Fibroblast of the aortic adventitia (primary cell): ENCODE measurements around the gene PDLIM1. TPM values are rescaled to one million over a fixed set of nuclear protein-coding genes. Genes with fewer than 3 reads are reported as not detected.

Experiments
- DNase-seq: peaks from one replicate; pipeline ENCODE4 v3.0.0-alpha.2; 2010; ENCODE audit warnings: low read depth
- H3K4me3 ChIP-seq: 2 replicates; pipeline ENCODE4 v1.5.1; 2011; ENCODE audit warnings: low read depth, mild to moderate bottlenecking, control low read depth, low read length, moderate library complexity
- total RNA-seq: library from RNA; depleted of rRNA; stranded (reverse); fragments of >200 nt; gene quantifications from 2 replicates; pipeline ENCODE4 v1.2.3, GENCODE V29; 2012; ENCODE audit warnings: low replicate concordance
- TF ChIP-seq, protein P1 (sequence below): IDR thresholded peaks from 2 replicates; pipeline ENCODE4 v1.5.1; 2011; ENCODE audit warnings: mild to moderate bottlenecking, low read length, control low read depth, inconsistent platforms; ENCODE audit not compliant: insufficient read depth

Gene PDLIM1
- total RNA-seq, 1 donor, result 13.5 TPM

DNA sequence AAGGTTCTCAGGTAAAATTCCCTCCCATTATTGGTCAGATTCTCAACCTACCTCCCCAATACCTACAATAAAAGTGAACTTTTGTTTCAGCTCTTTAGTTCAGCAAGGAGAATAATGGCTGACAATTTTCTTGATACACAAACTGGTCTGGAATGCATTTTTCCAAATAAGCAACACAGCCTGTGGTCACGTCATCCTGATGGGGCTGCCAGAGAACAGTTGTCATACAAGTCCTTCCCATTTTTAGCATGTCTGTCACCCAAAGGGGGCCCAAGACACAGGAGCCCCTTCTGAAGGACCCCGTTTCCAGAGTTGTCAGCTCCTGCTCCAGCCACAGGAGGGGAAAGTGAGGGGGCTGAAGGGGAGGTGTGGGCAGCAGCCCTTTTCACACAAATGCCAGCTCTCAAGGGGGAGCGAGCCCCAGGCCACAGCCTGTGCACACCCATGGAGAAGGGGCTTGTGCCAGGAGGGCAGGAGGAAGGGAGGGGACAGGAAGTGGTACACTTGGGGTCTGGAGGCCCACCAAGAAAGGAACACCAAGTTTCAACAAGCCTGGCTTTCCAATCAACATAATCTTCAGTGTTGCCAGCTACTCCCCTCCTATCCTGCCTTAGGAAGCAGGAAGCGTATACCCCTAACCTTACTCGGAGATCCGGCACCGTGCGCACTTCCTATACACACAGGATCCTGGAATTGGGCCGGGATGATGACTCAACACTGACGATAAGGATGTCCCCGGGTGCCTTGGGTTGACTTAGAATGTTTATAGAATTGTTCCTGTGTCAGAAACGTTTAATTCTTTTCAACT lies 43.4 kb upstream of the PDLIM1 start:
- DNase-seq, result peak; percentile 86
- H3K4me3 ChIP-seq, result no peak overlapping the region
- TF ChIP-seq, protein P1, sequence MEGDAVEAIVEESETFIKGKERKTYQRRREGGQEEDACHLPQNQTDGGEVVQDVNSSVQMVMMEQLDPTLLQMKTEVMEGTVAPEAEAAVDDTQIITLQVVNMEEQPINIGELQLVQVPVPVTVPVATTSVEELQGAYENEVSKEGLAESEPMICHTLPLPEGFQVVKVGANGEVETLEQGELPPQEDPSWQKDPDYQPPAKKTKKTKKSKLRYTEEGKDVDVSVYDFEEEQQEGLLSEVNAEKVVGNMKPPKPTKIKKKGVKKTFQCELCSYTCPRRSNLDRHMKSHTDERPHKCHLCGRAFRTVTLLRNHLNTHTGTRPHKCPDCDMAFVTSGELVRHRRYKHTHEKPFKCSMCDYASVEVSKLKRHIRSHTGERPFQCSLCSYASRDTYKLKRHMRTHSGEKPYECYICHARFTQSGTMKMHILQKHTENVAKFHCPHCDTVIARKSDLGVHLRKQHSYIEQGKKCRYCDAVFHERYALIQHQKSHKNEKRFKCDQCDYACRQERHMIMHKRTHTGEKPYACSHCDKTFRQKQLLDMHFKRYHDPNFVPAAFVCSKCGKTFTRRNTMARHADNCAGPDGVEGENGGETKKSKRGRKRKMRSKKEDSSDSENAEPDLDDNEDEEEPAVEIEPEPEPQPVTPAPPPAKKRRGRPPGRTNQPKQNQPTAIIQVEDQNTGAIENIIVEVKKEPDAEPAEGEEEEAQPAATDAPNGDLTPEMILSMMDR, result no peak

- no peak overlapping the region for H3K4me3 ChIP-seq
- DNase-seq, result no peak
- TF ChIP-seq, protein P1, result no peak
Measured at GRCh38 chr10:95332666-95333249, 42.0 kb upstream of the PDLIM1 start.

- TF ChIP-seq, protein P1, result no peak
- DNase-seq, result no peak
- no peak overlapping the region for H3K4me3 ChIP-seq
Measured at GRCh38 chr10:95331596-95332130, 40.9 kb upstream of the PDLIM1 start.

DNA sequence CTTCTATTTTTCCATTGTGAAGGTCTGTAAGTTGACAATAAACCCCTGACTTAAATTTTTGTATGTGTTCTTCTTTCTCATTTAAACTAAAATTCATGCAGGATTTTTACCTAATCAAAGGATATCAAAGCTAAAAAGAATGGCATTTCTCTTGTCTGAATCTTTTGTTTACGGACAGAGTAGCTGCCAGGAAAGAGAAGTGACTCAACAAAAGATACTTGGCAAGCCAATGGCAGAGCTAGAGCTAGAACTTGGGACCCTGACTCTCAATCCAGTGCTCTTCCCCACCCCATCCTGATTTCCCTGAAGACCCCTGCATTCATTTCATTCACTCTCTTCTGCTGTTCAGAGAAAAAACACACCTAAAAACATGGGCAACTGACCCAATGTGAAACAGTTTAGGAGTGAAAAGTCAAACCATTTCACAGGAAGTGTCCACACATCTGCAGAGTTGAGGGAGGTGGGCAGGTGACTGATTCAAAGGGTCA lies 40.2 kb upstream of the PDLIM1 start:
- TF ChIP-seq, protein P1, result no peak
- no peak overlapping the region for H3K4me3 ChIP-seq
- DNase-seq, result peak; percentile 12

GRCh38 chr10:95329296-95329695 lies 38.5 kb upstream of the PDLIM1 start:
- DNase-seq, result no peak
- H3K4me3 ChIP-seq, result no peak overlapping the region
- TF ChIP-seq, protein P1, result no peak

DNA sequence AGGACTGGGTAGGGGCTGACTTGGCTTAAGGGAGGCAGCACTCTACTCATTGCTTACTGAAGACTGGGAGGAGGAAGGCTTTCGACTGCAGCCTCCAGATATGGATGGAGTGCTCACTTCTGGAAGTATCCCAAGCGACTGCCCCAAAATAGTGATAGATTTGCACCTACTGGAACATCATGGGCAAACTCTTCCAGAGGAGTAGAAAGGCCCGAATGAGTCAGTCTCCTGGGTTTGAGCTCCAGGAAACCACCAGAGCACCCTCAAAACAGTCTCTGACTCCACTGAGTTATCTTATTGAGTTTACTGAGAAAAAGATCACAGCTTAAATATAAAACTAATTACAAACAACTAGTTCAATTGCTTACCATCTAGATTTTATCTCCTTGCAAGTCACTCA lies 37.2 kb upstream of the PDLIM1 start:
- TF ChIP-seq, protein P1, result no peak
- no peak for DNase-seq
- H3K4me3 ChIP-seq, result no peak overlapping the region
